ENCODE measurements around the gene LRMDA.

DNA sequence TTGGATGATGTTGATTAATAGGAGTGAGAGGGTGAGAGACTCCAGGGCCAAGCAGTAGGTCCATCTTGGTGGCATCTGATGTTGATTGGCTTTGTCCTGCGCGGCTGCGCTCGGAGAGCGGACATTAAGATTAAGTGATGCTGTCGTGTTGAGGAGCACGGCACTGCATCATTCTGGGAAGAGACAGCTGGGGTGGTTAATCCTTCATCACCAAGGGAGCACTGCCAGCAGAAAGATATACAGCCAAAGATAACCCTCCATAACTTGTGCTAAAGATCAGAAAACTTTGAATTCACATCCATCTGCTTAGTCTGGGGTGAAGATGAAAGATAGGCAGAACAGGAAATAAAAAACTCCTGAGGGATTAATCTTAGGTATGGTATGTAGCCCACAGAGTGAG is 208.3 kb downstream of the LRMDA start:
- no peak for TF ChIP-seq CTCF (conservative IDR thresholded peaks at IDR 0.05; ENCODE audit: low read depth, low read length)
- TF ChIP-seq EZH2 (IDR thresholded peaks at IDR 0.05; ENCODE audit: low read length, unreplicated experiment) = no peak
